Left ventricle myocardium superior (tissue), 1 donor: ENCODE results near the gene CHMP5. TPM values are rescaled to one million over a fixed set of nuclear protein-coding genes. Genes with fewer than 3 reads are reported as not detected.

ENCODE experiments used
- ATAC-seq: fragments of 200-7000 bp; cut with Tn5 transposase; one replicate; pipeline ENCODE4 v1.9.1; 2020; ENCODE audit warnings: mild to moderate bottlenecking, moderate library complexity
- DNase-seq: peaks from one replicate; pipeline ENCODE4 v3.0.0-alpha.2; 2020
- intact Hi-C: fragments of 100-400 bp; cut with micrococcal nuclease; formaldehyde crosslinking; loops from one replicate; pipeline ENCODE4 v1.11.0; 2022
- long read RNA-seq: library from polyadenylated mRNA; unstranded; transcript quantifications from one replicate; pipeline ENCODE4 v2.0.0, GENCODE V29; 2021
- total RNA-seq: library from RNA; stranded (reverse); fragmentation: NEBNext Ultra II Directional; extraction: Animal tissue kit (Norgen Biotek cat#: 25700); gene quantifications from one replicate; pipeline ENCODE4 v1.2.1, GENCODE V29; 2021
- donor health status: DM: no; HTN: yes; CAD: no; lungs with severe emphysema.

The CHMP5 gene
- 49.4 TPM for total RNA-seq
- long read RNA-seq, transcript CHMP5-201 (8 exons, 1,477 nt): major isoform, 128 of 133 reads
- long read RNA-seq, partial matches to known transcripts: 3 of 133 reads
- long read RNA-seq, other reads (novel, unspliced or antisense): 1 of 133 reads

GRCh38 chr9:33264473-33265177, at the start of gene CHMP5, which contains the start of gene BAG1:
Gene CHMP5, plus strand, starts transcription at chr9:33265049. Its CDS starts 30 bp downstream, at chr9:33265079.
Gene BAG1, minus strand, starts transcription at chr9:33264708.
- intact Hi-C loops: no loop called here
- ATAC-seq (peak; percentile 97), DNase-seq (peak; percentile 100)

DNA sequence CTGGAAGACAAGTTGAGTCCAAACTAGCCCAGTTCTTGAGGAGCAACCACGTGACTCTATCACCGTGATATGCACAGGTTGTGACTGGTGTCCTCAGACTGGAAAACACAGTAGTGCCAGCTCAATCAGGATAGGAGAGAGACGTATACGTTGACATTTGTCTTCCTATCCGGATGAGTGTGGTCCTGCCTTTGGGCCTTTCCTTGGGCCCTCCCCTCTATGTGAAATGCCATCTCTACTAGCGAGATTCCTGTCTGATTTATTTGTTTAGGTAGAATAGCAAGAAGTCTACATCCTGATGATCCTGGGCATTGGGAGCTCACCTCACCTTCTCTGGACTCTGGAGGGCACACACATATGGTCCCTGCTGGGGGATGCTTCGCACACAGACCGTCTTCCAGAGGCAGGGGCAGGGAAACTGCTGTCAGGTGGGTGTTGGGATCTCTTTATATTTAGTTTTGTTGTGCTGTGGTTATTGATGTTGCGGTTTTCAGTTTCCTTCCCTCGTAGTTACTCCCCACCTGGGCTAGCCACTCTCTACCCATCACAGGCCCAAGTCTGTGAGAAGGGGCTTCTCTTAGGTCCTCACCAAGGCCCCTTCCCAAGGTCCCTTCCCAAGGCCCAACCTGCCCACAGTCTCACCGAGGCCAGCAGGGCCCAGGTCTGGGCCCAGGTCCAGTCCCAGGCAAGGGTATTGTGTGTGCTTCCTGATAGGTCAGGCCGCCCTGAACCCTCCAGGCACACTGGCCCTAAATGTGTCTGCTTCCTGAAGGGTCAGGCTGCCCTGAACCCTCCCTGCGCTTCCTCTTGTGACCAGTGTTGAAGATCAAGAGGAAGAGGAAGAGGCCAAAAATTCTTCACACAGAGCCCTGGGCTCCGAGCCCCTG, 43.9 kb upstream of the CHMP5 start:
- ATAC-seq: peak; percentile 62

DNA sequence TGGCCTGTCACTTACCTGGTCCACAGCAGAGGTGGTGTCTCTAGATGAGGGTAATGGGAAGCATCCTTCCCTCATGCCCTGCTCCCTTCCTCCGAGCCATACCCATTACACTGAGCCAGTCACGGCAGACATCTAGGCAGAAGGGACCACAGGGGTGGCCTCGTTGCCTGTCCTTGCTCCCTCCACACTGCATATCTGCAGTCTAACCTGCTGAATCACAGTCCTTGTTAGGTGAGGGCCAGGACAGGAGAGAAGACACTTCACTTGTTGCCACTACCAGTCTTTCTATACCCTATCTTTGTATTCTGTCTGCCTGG, 43.3 kb upstream of the CHMP5 start:
- no peak for ATAC-seq
- no peak for DNase-seq
- intact Hi-C loops: loop anchor here (10.0 kb wide), 1 partner anchor 47 kb away; no protein-coding TSS in a partner anchor

More for the DNA sequence above, 43.9 kb upstream of the CHMP5 start:
- DNase-seq: peak; percentile 38
- intact Hi-C loops: loop anchor here (10.0 kb wide), 1 partner anchor 46 kb away; no protein-coding TSS in a partner anchor

- intact Hi-C loops: loop anchor here (10.0 kb wide), 1 partner anchor 47 kb away; no protein-coding TSS in a partner anchor
- ATAC-seq (no peak), DNase-seq (no peak)
These were observed 42.8 kb upstream of the CHMP5 start for GRCh38 chr9:33222031-33222430.

DNA sequence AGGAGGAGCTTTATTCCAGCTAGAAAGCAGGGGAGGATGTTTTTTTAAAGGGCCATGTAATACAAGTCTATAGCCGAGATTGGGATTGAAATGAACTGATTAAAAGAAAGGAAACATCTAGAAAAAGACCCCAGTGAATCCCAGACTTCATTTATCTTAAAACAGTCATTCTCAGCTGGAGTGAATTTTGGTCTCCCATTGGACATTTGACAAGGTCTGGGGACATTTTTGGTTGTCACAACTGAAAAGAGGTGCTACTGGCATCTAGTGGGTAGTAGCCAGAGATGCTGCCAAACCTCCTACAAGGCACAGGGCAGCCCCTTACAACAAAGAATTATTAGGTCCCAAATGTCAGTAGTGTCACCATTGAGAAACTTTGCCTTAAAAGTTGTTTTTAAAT, 41.2 kb upstream of the CHMP5 start:
- DNase-seq (no peak), ATAC-seq (no peak)
- intact Hi-C loops: loop anchor here (10.0 kb wide), 1 partner anchor 49 kb away; no protein-coding TSS in a partner anchor

GRCh38 chr9:33225319-33226147, 39.3 kb upstream of the CHMP5 start:
- ATAC-seq: peak; percentile 52
- intact Hi-C loops: loop anchor here (1.0 to 10.0 kb wide), 2 partner anchors 51 to 144 kb away; no protein-coding TSS in a partner anchor
- no peak for DNase-seq

DNA sequence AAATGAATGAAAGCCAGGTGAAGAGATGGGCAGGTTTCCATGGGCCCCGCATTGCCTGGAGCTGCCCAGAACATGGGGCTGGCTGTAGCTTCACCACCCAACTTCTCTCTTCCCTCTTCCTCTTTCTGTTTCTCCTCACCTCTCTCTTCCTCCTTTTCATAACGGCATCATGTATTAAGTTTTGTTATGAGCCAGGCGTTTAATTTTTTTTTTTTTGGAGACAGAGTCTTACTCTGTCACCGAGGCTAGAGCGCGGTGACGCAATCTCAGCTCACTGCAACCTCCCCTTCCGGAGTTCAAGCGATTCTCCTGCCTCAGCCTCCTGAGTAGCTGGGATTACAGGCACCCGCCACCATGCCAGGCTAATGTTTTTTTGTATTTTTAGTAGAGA, 37.8 kb upstream of the CHMP5 start:
- intact Hi-C loops: loop anchor here (10.0 kb wide), 1 partner anchor 52 kb away; no protein-coding TSS in a partner anchor

GRCh38 chr9:33227741-33228140, 37.1 kb upstream of the CHMP5 start:
- intact Hi-C loops: loop anchor here (10.0 kb wide), 1 partner anchor 53 kb away; no protein-coding TSS in a partner anchor
- no peak for DNase-seq
- no peak for ATAC-seq

More for the DNA sequence above, 37.8 kb upstream of the CHMP5 start:
- DNase-seq (peak; percentile 69), ATAC-seq (peak; percentile 61)

DNA sequence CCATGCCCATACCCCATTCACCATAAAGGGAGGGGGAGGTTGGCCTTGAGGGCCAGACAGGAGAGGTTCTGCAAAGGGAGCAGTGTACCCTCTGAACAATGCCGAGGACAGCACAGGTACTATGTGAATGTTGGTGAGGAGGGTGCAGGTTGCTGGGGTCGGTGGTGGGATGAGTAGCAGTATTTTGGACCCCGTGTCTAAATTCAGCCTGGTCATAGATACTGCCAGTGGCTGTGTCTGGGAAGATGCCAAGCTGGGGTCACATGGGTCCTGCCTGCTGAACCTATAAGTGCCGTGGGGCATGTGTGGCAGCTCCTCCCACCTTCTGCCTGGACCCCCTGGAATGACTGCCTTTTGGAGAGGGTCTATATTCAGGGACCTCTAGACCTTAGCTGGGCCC, 36.2 kb upstream of the CHMP5 start:
- ATAC-seq: no peak
- intact Hi-C loops: loop anchor here (10.0 kb wide), 1 partner anchor 54 kb away; no protein-coding TSS in a partner anchor

GRCh38 chr9:33229359-33230114, 35.3 kb upstream of the CHMP5 start:
- no peak for ATAC-seq

More for the DNA sequence above, 36.2 kb upstream of the CHMP5 start:
- no peak for DNase-seq

GRCh38 chr9:33230756-33231622, 33.9 kb upstream of the CHMP5 start:
- intact Hi-C loops: no loop called here
- DNase-seq (no peak), ATAC-seq (no peak)

More at GRCh38 chr9:33229359-33230114, 35.3 kb upstream of the CHMP5 start:
- DNase-seq: no peak
- intact Hi-C loops: loop anchor here (10.0 kb wide), 1 partner anchor 55 kb away; no protein-coding TSS in a partner anchor

DNA sequence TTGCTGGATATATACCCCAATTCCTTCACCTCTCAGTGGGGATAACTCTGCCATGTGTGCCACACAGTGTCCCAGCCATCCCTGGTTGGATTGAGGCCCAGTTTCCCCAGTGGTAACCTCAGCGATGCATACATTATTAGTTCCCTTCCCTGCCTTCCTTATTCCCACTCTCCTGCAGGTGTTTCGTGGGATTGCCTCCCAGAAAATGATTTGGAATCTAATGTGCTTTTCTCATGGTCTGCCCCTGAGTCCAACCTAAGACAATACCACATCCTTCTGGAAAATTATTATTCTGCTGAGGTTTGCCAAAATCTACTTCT, 33.3 kb upstream of the CHMP5 start:
- intact Hi-C loops: no loop called here
- ATAC-seq (no peak), DNase-seq (no peak)

DNA sequence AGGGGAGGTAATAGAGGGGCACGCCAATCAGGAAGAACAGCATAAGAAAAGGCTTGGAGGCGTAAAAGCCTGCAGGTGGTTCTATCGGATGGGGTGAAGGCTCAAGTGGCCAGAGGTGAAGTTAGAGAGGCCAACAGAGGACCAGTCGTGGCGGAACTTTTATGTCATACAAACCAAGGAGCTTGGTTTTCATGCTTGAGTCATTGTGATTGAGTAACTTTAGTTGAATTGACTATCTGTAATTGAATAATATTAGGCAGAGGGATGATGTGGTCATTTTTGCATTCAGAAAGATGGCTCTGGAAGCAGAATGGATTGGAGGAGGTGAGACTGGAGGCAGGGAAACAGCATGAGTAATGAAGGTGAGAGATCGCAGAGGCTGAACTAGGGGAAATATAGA, 32.0 kb upstream of the CHMP5 start:
- no peak for ATAC-seq
- DNase-seq: no peak
- intact Hi-C loops: no loop called here

DNA sequence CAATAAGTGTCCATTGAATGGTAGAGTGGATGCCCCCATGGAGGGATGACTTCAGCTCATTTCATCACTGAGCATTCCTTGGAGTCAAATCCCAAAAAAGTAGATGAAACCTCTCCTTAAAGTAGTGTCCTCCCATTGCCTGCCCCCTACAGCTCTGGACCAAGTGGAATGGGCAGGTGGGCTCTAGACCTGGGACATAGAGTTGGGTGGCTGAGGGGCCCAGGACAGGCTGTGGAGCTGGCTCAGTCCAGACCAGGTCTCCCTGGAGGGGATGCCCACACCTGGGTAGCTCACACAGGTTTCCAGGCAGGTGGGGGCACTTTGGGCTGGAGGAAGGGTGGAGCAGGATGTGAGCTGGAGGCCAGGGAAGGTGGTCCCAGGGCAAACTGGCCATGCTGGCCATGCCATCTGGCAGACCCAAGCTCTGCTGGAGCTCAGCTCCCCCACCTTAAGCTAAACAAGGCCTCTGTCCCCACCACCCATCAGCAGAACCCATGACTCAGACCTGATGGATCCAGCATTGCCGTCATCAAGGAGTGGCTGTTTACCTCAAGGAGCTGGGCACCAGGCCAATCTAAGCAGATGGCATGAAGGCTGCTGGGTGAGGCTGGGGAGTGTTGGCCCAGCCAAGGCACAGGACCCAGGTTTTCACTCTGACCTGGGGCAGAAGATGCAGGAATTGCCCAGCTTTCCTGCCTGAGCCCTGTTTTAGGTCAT, 31.1 kb upstream of the CHMP5 start:
- intact Hi-C loops: no loop called here
- DNase-seq (no peak), ATAC-seq (no peak)

DNA sequence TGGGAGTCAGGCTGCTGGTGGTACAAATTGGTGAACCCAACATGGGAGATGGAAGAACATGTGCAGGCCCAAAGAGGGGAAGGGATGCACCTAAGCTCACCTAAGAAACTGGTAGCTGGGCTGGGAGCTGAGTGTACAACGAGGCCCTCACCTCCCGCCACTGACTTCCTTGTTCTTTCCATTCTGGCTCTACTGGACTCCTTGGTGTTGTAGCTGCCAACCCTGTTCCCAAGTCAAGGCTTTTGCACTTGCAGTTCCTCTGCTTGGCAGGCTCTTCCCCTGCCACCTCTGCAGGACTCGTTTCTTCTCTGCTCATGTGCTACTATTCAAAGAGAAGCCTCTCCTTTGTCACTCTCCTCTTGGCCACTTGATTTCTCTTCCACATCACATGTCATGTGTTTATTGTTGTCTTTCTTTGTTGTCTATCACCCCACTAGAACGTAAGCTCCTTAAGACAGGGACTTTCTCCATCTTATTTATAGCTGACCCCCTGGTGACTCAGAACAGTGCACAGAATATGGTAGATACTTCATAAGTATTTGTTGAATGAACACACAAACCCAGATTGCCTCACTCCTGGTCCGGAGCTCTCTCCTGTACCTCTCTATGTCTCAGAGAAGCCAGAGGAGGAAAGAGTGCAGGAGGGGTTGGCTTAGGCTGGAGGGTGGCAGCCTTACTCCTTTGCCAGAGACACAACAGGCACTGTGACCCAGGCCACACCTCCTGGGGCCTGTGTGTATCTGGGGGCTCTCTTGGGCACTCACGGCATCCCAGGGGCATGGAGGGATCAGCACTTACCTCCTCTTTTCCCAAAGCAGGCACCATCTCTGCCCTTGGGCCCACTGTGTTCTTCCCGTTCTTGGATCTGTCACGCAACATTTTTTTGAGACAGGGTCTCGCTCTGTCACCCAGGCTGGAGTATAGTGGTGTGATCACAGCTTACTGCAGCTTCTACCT, 30.1 kb upstream of the CHMP5 start:
- ATAC-seq (no peak), DNase-seq (no peak)
- intact Hi-C loops: no loop called here
